ENCODE measurements around the gene CSF1.

DNA sequence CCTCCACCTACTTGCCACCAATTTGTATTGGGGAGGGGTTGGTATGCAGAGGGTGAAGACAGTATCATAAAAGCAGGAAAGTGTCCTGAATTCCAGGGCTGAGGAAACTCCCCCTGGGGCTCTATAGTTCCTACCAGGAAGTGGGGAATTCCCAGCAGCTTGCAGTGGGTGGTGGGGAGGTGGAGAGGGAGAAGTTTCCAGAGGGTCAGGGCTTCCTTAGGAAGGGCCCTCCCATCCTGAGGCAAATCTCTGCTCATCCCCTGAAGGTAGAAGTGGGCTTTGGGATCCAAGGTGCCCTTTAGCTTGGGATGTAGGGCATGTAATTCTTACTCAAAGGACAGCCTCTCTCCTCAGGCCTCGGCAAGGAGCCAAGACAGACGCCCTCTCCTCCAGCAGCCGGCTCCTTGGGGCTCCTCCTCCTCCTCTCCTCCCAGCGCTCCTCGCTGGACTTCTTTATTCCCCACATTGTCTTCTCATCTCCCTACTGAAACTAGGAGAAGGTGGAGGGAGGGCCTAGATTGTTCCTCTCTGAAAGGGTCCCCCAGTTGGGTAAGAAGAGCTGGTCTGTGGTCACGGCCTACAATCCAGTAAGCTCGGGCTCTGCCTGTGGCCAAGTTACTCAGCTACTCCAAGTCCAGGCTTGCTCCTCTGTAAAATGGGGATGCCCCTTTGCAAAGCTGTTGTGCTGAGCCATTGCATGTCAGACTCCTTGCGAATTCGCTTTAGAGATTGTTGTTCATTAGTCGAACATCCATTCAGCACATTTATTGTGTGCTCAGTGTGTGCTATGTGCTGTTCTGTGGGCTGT lies 17.9 kb upstream of the CSF1 start:
- TF ChIP-seq EZH2phosphoT487 (IDR thresholded peaks at IDR 0.05; ENCODE audit: unreplicated experiment) (no peak), EZH2 (IDR thresholded peaks at IDR 0.05; ENCODE audit: low read depth, unreplicated experiment) (no peak), POLR2AphosphoS5 (IDR thresholded peaks at IDR 0.05; ENCODE audit: low read depth) (no peak)
- TF ChIP-seq, protein P1, sequence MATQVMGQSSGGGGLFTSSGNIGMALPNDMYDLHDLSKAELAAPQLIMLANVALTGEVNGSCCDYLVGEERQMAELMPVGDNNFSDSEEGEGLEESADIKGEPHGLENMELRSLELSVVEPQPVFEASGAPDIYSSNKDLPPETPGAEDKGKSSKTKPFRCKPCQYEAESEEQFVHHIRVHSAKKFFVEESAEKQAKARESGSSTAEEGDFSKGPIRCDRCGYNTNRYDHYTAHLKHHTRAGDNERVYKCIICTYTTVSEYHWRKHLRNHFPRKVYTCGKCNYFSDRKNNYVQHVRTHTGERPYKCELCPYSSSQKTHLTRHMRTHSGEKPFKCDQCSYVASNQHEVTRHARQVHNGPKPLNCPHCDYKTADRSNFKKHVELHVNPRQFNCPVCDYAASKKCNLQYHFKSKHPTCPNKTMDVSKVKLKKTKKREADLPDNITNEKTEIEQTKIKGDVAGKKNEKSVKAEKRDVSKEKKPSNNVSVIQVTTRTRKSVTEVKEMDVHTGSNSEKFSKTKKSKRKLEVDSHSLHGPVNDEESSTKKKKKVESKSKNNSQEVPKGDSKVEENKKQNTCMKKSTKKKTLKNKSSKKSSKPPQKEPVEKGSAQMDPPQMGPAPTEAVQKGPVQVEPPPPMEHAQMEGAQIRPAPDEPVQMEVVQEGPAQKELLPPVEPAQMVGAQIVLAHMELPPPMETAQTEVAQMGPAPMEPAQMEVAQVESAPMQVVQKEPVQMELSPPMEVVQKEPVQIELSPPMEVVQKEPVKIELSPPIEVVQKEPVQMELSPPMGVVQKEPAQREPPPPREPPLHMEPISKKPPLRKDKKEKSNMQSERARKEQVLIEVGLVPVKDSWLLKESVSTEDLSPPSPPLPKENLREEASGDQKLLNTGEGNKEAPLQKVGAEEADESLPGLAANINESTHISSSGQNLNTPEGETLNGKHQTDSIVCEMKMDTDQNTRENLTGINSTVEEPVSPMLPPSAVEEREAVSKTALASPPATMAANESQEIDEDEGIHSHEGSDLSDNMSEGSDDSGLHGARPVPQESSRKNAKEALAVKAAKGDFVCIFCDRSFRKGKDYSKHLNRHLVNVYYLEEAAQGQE (IDR thresholded peaks at IDR 0.05; ENCODE audit: unreplicated experiment) = no peak
- TF ChIP-seq, protein P2, sequence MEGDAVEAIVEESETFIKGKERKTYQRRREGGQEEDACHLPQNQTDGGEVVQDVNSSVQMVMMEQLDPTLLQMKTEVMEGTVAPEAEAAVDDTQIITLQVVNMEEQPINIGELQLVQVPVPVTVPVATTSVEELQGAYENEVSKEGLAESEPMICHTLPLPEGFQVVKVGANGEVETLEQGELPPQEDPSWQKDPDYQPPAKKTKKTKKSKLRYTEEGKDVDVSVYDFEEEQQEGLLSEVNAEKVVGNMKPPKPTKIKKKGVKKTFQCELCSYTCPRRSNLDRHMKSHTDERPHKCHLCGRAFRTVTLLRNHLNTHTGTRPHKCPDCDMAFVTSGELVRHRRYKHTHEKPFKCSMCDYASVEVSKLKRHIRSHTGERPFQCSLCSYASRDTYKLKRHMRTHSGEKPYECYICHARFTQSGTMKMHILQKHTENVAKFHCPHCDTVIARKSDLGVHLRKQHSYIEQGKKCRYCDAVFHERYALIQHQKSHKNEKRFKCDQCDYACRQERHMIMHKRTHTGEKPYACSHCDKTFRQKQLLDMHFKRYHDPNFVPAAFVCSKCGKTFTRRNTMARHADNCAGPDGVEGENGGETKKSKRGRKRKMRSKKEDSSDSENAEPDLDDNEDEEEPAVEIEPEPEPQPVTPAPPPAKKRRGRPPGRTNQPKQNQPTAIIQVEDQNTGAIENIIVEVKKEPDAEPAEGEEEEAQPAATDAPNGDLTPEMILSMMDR (conservative IDR thresholded peaks at IDR 0.05; ENCODE audit: low read depth in 2 of 2) = no peak

All from GM23338 (cell line).